GM10248 (cell line): Measurements from ENCODE around the gene CBR3.
"Not testable (repeated sequence)": the region's sequence is repeated elsewhere in the genome, so short reads cannot be mapped to it uniquely, and the experiment has no call there.

ENCODE experiments used
- CTCF ChIA-PET: fragments of 300-600 bp; sonication (Branson Sonifier 250); formaldehyde crosslinking; extraction: SDS; loops from one replicate; lab custom pipeline; 2021; ENCODE audit warnings: antibody characterized with exemption; lab: Yijun Ruan, JAX
- POLR2A ChIA-PET: fragments of 350-650 bp; sonication (Branson Sonifier 250); formaldehyde crosslinking; extraction: SDS; loops from one replicate; lab custom pipeline; 2020; ENCODE audit warnings: antibody characterized with exemption; lab: Yijun Ruan, JAX
- DNase-seq: peaks from one replicate; pipeline ENCODE4 v3.0.0; 2012; ENCODE audit errors: extremely low spot score
- TF ChIP-seq, protein P1 (sequence below): IDR thresholded peaks from 2 replicates; pipeline ENCODE4 v1.5.1; 2012; ENCODE audit warnings: mild to moderate bottlenecking, low read depth; ENCODE audit errors: extremely low read depth, missing control alignments, control extremely low read depth

CBR3 gene

GRCh38 chr21:36126208-36126565 is 8.7 kb upstream of the CBR3 start:
- ChIA-PET POLR2A (no interaction called here), CTCF (interaction anchor here (1.1 to 2.1 kb wide), 10 partner anchors 9 to 303 kb away, joined by 3 to 13 read pairs (median 4); partner anchors contain the start of gene CBR3)
- TF ChIP-seq, protein P1, sequence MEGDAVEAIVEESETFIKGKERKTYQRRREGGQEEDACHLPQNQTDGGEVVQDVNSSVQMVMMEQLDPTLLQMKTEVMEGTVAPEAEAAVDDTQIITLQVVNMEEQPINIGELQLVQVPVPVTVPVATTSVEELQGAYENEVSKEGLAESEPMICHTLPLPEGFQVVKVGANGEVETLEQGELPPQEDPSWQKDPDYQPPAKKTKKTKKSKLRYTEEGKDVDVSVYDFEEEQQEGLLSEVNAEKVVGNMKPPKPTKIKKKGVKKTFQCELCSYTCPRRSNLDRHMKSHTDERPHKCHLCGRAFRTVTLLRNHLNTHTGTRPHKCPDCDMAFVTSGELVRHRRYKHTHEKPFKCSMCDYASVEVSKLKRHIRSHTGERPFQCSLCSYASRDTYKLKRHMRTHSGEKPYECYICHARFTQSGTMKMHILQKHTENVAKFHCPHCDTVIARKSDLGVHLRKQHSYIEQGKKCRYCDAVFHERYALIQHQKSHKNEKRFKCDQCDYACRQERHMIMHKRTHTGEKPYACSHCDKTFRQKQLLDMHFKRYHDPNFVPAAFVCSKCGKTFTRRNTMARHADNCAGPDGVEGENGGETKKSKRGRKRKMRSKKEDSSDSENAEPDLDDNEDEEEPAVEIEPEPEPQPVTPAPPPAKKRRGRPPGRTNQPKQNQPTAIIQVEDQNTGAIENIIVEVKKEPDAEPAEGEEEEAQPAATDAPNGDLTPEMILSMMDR: no peak
- no peak for DNase-seq

DNA sequence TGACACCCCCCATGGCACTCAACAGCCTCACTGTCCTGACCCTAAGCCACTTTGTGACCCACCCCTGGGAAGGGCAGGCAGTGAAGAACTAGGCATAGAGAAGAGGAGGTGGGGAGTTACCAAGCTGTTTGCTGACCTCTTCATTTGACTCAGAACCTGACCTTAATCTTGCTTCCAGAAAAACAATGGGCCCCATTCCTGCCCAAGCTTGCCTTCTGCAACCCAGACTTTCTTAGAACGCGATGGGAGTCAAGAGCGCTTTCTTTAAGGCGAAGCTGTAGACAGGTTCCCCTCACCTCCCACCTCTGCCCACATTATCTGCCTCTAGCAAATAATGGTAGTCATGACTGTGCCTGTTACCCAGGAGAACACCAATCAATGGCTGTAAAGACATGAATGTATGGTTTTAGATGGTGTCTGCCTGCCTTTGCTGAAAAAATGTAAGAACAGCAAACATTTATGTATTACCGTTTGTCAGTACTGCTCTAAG is 8.2 kb upstream of the CBR3 start:
- POLR2A ChIA-PET: no interaction called here
- CTCF ChIA-PET: interaction anchor here (1.1 to 2.1 kb wide), 9 partner anchors 9 to 302 kb away, joined by 3 to 11 read pairs (median 5); partner anchors contain the start of genes CBR3 and SETD4
- no peak for DNase-seq
- TF ChIP-seq, protein P1: no peak

- CTCF ChIA-PET: interaction anchor here (1.3 to 2.1 kb wide), 6 partner anchors 12 to 84 kb away, joined by 3 to 9 read pairs (median 5); partner anchors contain the start of gene SETD4
Measured at GRCh38 chr21:36127250-36127904, 7.5 kb upstream of the CBR3 start.

DNA sequence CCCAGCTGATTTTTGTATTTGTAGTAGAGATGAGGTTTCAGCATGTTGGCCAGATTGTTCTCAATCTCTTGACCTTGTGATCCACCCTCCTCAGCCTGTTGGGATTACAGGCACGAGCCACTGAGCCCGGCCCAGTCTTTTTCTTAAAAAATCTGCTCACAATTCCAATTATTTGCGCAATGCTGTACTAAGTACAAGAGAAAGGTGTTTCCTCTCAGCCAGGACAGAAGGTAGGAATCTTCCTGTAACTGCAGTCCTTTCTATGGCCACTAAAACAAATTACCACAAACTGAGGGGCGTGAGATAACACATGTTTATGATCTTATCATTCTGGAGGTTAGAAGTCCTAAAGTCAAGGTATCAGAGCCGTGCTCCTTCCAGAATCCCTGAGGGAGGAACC is 6.9 kb upstream of the CBR3 start:
- no peak for DNase-seq
- POLR2A ChIA-PET: no interaction called here
- CTCF ChIA-PET: interaction anchor here (1.6 to 2.1 kb wide), 2 partner anchors 68 to 83 kb away, joined by 5 to 6 read pairs; partner anchors contain the start of gene SETD4
- TF ChIP-seq, protein P1: no peak

More at GRCh38 chr21:36127250-36127904, 7.5 kb upstream of the CBR3 start:
- TF ChIP-seq, protein P1: no peak
- POLR2A ChIA-PET: no interaction called here
- no peak for DNase-seq

GRCh38 chr21:36129219-36129618 is 5.7 kb upstream of the CBR3 start:
- DNase-seq: no peak
- CTCF ChIA-PET: no interaction called here
- TF ChIP-seq, protein P1: no peak
- POLR2A ChIA-PET: no interaction called here

DNA sequence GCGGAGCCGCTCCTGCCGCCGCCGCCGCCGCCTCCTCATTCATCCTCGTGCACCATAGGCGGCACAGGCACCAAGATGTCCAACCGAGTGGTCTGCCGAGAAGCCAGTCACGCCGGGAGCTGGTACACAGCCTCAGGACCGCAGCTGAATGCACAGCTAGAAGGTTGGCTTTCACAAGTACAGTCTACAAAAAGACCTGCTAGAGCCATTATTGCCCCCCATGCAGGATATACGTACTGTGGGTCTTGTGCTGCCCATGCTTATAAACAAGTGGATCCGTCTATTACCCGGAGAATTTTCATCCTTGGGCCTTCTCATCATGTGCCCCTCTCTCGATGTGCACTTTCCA is 4.5 kb upstream of the CBR3 start:
- DNase-seq, POLR2A ChIA-PET, CTCF ChIA-PET: not testable (repeated sequence)

GRCh38 chr21:36130839-36131238 is 4.0 kb upstream of the CBR3 start:
- CTCF ChIA-PET, DNase-seq, POLR2A ChIA-PET: not testable (repeated sequence)
